ENCODE measurements around the gene TMEM17.

DNA sequence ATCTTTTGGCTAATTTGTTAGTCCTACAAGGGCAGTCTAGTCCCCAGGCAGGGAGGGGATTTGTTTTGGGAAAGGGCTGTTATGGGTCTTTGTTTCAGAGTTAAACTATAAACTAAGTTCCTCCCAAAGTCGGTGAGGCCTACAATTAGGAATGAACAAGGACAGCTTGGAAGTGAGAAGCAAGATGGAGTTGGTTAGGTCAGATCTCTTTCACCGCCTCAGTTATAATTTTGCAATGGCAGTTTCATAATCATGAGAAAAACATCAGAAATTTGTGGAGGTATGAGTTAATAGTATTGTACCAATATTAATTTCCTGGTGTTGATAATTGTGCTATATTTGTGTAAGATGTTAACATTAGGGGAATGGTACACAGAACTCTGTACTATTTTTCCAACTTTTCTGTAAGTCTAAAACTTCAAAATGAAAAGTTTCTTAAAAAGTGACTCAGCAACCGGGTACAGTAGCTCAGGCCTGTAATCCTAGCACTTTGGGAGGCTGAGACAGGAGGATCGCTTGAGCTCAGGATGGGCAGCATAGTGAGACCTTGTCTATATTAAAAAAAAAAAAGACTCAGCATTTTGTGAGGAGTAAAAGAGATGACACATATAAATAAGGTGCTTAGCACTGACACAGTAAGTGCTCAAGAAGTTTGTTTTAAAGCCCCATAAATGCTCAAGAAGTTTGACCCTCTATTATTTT is 40.8 kb downstream of the TMEM17 start:
- TF ChIP-seq RAD21 (IDR thresholded peaks at IDR 0.05; ENCODE audit: low read depth) = no peak
- TF ChIP-seq EGR1 (IDR thresholded peaks at IDR 0.05; ENCODE audit: low read depth) = no peak
- no peak for TF ChIP-seq SP1 (IDR thresholded peaks at IDR 0.05; ENCODE audit: low read depth)
- TF ChIP-seq, protein P1, sequence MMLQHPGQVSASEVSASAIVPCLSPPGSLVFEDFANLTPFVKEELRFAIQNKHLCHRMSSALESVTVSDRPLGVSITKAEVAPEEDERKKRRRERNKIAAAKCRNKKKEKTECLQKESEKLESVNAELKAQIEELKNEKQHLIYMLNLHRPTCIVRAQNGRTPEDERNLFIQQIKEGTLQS (IDR thresholded peaks at IDR 0.05) = no peak
- no peak for TF ChIP-seq POLR2A (IDR thresholded peaks at IDR 0.05; ENCODE audit: borderline replicate concordance, extremely low read depth, insufficient read depth, insufficient read length)
- no peak for TF ChIP-seq SRF (IDR thresholded peaks at IDR 0.05; ENCODE audit: low read depth)
- TF ChIP-seq, protein P2, sequence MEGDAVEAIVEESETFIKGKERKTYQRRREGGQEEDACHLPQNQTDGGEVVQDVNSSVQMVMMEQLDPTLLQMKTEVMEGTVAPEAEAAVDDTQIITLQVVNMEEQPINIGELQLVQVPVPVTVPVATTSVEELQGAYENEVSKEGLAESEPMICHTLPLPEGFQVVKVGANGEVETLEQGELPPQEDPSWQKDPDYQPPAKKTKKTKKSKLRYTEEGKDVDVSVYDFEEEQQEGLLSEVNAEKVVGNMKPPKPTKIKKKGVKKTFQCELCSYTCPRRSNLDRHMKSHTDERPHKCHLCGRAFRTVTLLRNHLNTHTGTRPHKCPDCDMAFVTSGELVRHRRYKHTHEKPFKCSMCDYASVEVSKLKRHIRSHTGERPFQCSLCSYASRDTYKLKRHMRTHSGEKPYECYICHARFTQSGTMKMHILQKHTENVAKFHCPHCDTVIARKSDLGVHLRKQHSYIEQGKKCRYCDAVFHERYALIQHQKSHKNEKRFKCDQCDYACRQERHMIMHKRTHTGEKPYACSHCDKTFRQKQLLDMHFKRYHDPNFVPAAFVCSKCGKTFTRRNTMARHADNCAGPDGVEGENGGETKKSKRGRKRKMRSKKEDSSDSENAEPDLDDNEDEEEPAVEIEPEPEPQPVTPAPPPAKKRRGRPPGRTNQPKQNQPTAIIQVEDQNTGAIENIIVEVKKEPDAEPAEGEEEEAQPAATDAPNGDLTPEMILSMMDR (IDR thresholded peaks at IDR 0.05 in 2 of 3, conservative IDR thresholded peaks at IDR 0.05 in 1 of 3; ENCODE audit: borderline replicate concordance in 1 of 3, insufficient read depth in 1 of 3, low read depth in 2 of 3, low read length in 2 of 3) = no peak
- TF ChIP-seq JUND (IDR thresholded peaks at IDR 0.05) = no peak
- TF ChIP-seq EZH2 (IDR thresholded peaks at IDR 0.05) = no peak
